HG03354 (cell line): ENCODE data around the gene ISYNA1.

Experiments
- ATAC-seq: cut with Tn5 transposase; IDR thresholded peaks from one replicate; pipeline ENCODE4 v1.9.1; 2021; ENCODE audit warnings: mild to moderate bottlenecking; ENCODE audit not compliant: unreplicated experiment, poor library complexity, severe bottlenecking

Gene ISYNA1

DNA sequence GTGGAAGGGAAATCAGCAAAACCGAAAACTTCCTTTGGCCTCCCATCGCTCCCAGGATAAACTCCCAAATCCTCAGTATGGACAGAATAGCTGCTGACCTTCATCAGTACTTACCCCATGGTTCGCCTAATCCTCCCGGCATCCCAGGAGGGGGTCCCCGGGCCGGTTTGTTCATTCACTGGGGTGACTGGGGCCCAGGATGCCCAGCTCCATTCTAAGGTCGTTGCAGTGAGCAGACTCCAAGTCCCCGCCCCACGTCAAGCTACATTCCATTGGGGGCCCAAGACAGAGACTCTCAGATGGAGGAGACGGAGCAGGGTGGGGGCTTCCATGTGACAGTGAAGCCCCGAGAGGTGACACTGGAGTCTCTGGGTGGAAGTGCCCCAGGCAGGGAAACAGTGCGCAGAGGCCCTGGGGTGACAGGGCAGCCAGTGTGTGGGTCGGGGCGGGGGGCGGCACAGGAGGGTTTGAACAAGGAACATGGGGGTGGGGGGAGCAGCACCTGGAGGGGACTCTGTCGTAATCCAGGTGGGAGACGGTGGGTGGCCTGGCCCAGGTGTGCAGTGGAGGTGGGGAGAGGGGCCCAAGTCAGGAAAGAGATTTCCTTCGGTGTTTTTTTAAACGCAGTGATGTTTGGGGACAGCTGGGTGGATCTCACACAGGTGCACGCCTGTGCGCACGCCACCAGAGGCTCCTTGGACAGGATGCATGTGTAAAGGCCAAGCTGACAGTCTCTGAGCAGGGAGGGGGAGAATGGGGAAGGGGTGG, 13.6 kb downstream of the ISYNA1 start:
- ATAC-seq, result no peak

DNA sequence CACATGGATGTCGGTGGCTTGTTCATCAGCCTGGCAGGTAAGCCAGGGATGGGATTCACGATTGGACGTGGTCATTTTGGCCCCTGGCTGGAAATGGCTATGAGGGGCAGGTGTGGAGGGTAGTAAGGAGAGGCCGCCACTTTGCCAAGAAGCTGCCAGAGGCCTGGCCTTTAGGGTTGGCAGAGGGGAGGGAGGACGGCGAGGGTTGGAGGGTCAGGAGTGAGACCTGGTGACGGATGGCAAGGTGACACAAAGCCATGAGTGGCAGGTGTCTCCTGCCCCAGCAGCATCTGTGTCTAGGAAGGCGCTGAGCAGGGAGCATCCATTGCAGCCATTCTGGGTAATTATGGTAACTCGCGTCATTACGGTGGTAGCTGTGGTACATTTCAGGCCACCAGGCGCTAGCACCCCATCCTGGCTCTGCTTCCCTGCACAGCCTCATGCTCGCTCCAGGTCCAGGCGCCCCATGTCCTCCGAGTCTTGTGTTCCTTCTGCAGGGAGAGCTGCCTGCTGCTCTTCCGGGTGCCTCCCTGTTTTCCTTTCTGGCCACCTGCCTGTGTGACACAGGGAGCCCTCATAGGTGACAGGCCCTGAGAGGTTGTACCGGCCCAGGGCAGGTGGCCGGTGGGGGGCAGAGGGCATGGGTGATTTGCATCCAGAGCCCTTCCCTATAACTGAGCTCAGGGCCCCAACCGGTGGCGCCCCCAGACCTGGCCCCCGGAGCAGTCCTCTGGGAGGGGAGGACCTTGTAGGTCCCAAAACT, 14.5 kb downstream of the ISYNA1 start:
- no peak for ATAC-seq

- ATAC-seq, result no peak
Observed at GRCh38 chr19:18422530-18423191, 15.3 kb downstream of the ISYNA1 start.

DNA sequence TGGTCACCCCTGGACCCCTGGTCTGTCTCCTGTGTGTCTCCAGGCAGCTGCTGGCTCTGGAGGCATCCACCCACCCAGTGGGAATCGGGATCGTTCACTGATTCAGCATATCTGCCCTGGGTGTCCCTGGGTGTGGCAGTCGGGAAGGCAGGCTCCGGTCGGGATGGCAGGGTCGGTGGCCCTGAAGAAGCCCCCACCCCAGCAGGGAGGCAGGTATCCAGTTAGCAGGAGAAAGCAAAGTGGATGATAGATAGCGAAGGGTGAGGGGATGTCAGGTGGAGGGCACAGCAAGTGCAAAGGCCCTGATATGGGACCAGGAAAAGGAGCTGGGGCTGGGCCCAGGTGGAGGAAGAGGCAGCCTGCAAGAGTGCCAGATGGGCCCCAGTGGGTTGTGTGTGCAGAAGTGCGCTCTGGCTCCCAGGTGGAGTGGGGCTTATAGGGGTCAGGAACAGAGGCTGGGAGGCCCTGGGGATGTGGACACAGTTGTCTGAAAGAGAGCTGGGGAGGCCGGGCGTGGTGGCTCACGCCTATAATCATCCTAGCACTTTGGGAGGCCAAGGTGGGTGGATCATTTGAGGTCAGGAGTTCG, 16.5 kb downstream of the ISYNA1 start:
- ATAC-seq, result no peak

- no peak for ATAC-seq
Observed at GRCh38 chr19:18420930-18421329, 17.0 kb downstream of the ISYNA1 start.

- no peak for ATAC-seq
Observed at GRCh38 chr19:18419699-18420460, 18.1 kb downstream of the ISYNA1 start.

DNA sequence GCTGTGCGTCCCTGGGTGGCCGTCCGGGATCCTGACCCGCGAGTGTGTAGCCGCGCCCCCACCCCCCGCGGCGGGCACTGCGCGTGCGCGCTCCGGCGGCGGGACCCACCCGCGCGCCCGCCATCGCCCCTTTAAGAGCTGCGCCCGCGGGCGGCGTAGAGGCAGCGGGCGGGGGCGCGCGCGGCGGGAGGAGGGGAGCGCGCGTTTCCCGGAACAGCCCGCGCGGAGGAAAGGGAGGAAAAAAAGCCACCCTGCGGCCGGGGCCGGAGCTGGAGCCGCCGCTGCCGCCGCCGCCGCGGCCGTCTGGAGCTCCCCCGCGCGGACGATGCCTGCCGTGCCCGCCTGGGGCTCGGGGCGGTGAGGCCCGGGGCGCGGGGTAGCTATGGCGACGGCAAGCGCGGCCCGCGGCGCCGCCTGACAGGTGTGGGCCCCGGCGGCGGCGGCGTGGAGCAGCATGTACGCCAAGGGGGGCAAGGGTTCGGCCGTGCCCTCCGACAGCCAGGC, 18.7 kb downstream of the ISYNA1 start, which contains the start of gene SSBP4:
Gene SSBP4, plus strand, starts transcription at position 204 of the 504 bp plus-strand sequence. Its CDS starts 251 bp downstream, at position 455.
- ATAC-seq, result peak; percentile 52

GRCh38 chr19:18418483-18419194, 19.3 kb downstream of the ISYNA1 start:
- ATAC-seq, result peak; percentile 9

- no peak for ATAC-seq
Observed at GRCh38 chr19:18418029-18418482, 19.9 kb downstream of the ISYNA1 start.

DNA sequence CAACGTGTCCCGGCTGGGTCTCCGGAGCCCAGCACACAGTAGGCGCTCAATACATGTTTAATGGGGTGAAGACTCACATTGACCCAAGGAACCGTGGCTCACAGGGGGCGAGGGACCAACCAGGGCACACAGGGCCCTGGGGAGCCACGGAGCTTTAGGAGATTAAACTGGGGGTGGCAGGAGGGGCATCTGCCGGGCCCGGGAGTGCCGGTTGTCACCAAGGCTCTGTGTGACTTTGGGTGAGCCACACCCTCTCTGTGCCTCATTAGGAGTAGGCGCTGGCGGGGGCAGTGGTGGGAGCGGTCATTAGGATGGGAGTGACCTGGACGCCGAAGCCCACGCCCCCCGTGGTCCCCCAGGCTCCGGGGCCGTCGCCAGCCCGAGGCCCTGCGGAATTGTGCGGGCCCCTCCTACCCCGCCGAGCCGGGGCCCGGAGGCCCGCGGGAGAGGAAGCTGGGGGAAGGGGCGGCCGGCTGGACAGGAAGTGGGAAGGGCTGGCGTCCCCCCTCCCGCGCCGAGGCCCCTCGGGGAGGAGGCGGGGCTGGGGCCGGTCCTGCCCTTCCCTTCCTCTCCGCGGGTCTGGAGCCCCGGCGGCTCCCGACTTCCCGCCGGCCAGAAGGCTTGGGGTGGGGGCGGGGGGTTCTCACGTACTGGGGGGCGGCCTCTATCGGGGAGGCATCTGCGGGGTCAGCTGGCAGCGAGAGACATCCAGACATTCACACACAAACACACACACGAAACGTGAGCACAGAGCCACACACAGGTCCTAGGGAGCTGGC, 20.5 kb downstream of the ISYNA1 start:
- ATAC-seq, result no peak

- ATAC-seq, result no peak
Observed at GRCh38 chr19:18416778-18417249, 21.1 kb downstream of the ISYNA1 start.

- ATAC-seq, result no peak
Observed at GRCh38 chr19:18415178-18415867, 22.6 kb downstream of the ISYNA1 start.

DNA sequence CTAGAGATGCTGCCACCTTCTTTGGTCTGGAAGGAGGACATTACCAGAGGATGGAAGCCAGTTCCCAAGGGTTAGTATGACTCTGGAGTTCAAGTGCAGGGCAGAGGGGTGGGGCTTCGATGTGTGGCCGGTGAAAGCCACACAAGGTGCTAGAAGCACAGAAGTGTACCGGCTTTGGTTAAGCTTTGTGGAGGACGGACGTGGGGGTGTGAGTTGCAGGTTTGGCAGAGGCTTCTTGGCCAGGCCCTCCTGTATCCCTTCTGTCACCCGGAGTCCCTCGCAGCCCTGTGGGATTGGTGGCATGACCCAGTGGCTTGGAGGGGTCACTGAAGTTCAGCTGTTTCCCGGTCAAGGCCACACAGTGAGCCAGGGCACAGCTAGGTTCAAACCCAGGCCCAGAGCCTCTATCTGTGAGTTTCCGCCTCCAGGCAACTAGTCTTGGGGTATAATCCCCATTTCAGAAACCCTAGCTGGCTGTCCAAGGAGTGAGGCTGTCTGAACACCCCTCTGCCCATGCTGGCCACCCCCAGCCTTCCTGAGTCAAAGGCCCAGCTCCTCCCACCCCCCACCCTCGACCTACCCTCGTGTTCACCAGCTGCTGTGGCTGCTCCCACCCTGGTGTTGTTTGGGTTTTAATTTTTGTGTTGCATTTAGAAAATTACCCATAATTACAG, 23.3 kb downstream of the ISYNA1 start:
- ATAC-seq, result no peak

- no peak for ATAC-seq
Observed at GRCh38 chr19:18412610-18413239, 25.2 kb downstream of the ISYNA1 start.

- peak; percentile 81 for ATAC-seq
Observed at GRCh38 chr19:18408053-18408476, 29.9 kb downstream of the ISYNA1 start.

DNA sequence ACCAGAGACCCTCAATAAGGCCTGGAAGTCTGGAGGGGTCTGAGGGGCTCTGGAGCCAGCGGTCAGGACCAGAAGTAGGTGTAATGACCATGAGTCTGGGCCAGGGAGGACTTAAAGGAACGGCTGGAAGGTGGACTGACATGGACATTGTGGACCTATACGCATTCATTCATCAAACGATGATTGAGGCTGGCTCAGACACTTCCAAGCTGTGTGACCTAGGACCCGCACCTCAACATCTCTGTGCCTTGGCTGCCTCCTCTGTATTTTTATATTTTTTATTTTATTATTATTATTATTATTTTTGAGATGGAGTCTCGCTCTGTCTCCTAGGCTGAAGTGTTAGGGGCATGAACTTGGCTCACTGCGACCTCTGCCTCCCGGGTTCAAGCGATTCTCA, 31.2 kb downstream of the ISYNA1 start:
- no peak for ATAC-seq
